Activated CD8-positive, alpha-beta memory T cell treated with anti-CD3 and anti-CD28 coated beads, Interleukin-2, amount 10 ng/mL, durations not matched to agents 7 days and 5 days (primary cell): ENCODE results near the gene EYA2. TPM values are rescaled to one million over a fixed set of nuclear protein-coding genes. Genes with fewer than 3 reads are reported as not detected.
"Not testable (repeated sequence)": the region's sequence is repeated elsewhere in the genome, so short reads cannot be mapped to it uniquely, and the experiment has no call there.

ENCODE experiments used
- ATAC-seq: fragments of 150-1000 bp; cut with Tn5 transposase; one replicate; pipeline ENCODE4 v1.10.0; 2021; ENCODE audit warnings: moderate library complexity
- CTCF ChIA-PET: fragments of 350-600 bp; sonication (Branson Sonifier 250); formaldehyde crosslinking; loops from one replicate; lab custom pipeline; 2021; ENCODE audit warnings: antibody characterized with exemption; lab: Charles Lee
- DNase-seq: peaks from one replicate; pipeline ENCODE4 v3.0.0-alpha.2; 2020
- H3K27ac Mint-ChIP-seq: one replicate; pipeline ENCODE4 v1.8.0; 2021; ENCODE audit warnings: mild to moderate bottlenecking, mixed read lengths
- H3K27me3 Mint-ChIP-seq: one replicate; pipeline ENCODE4 v1.8.0; 2021; ENCODE audit warnings: mixed read lengths
- H3K36me3 Mint-ChIP-seq: one replicate; pipeline ENCODE4 v1.8.0; 2021; ENCODE audit warnings: mild to moderate bottlenecking, mixed read lengths
- H3K4me1 Mint-ChIP-seq: one replicate; pipeline ENCODE4 v1.8.0; 2021; ENCODE audit warnings: mixed read lengths
- H3K4me3 Mint-ChIP-seq: one replicate; pipeline ENCODE4 v1.8.0; 2021; ENCODE audit warnings: mild to moderate bottlenecking, moderate library complexity, mixed read lengths
- H3K9me3 Mint-ChIP-seq: one replicate; pipeline ENCODE4 v1.8.0; 2022; ENCODE audit warnings: low read depth, mixed read lengths
- total RNA-seq, 2 experiments: library from RNA; stranded (reverse); gene quantifications; one replicate each; pipeline ENCODE4 v1.2.3, GENCODE V29; 2021

Gene EYA2
- total RNA-seq, 2 experiments from 2014 or later = not detected

DNA sequence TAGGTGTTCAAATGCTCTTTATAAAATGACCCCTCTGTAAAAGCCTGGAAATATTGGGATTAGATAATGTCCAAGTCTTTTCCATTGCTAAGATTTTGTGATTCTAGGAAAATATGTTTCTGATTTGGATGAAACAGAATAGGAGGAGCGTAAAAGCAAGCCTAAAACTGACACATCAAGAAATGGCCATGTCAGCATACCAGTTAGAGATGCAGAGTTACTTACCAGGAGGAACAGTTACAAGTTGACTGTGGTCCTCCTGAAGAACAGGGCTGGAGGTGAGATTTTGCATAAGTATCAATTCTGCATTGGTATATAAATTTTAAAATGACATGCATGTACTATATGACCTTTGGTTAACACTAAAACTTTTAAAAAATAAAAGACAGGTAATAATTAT is 35.3 kb downstream of the EYA2 start:
- Mint-ChIP-seq H3K36me3 (no peaks in the 10 kb centered on the region), H3K4me3 (no peak overlapping the region), H3K27me3 (peaks cover 13% of the 10 kb centered on the region), H3K27ac (no peak overlapping the region), H3K9me3 (no peaks in the 10 kb centered on the region), H3K4me1 (no peaks in the 10 kb centered on the region)
- DNase-seq = no peak
- no peak for ATAC-seq
- CTCF ChIA-PET = no interaction called here

DNA sequence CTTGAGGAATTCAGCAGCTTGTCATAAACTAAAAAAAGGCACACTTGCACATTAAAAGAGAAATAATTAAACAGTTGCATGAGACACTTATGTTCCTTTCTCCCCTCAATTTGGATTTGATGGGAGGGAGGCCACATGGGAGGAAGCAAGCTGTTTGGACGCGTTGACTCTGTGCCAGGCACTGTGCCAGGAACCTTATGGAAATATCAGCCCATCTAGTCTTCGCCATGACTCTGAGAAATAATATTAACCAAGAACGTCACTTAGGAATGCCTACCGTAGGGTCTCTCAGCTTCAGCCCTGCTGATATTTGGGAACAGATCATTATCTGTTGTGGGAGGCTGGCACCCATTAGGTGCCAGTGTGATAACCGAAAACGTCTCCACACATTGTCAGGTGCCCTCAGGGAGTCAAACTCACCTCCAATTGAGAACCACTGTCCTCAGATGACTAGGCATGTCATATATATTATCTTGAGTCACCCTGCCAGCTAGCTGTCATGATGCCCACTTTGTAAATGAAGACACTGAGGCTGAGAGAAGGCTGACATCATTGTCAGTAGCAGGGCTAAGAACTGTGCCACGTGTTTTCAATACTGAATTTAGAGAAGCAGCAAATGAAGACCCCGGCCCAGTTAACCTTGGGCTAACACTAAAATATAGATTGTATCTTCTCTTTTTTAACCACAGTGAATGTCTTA is 36.1 kb downstream of the EYA2 start:
- Mint-ChIP-seq H3K27me3 (peaks cover 13% of the 10 kb centered on the region), H3K4me1 (no peaks in the 10 kb centered on the region), H3K9me3 (no peaks in the 10 kb centered on the region), H3K4me3 (no peak overlapping the region), H3K27ac (no peak overlapping the region), H3K36me3 (no peaks in the 10 kb centered on the region)
- CTCF ChIA-PET = interaction anchor here (1.1 kb wide), 1 partner anchor 14 kb away, joined by 3 read pairs; no protein-coding TSS in a partner anchor
- DNase-seq (no peak), ATAC-seq (no peak)

GRCh38 chr20:46931699-46932098 is 37.1 kb downstream of the EYA2 start:
- DNase-seq = no peak
- Mint-ChIP-seq H3K9me3 (no peaks in the 10 kb centered on the region), H3K4me1 (no peaks in the 10 kb centered on the region), H3K36me3 (no peaks in the 10 kb centered on the region), H3K4me3 (no peak overlapping the region), H3K27me3 (peaks cover 13% of the 10 kb centered on the region), H3K27ac (no peak overlapping the region)
- CTCF ChIA-PET = interaction anchor here (1.1 kb wide), 1 partner anchor 15 kb away, joined by 3 read pairs; no protein-coding TSS in a partner anchor
- no peak for ATAC-seq

DNA sequence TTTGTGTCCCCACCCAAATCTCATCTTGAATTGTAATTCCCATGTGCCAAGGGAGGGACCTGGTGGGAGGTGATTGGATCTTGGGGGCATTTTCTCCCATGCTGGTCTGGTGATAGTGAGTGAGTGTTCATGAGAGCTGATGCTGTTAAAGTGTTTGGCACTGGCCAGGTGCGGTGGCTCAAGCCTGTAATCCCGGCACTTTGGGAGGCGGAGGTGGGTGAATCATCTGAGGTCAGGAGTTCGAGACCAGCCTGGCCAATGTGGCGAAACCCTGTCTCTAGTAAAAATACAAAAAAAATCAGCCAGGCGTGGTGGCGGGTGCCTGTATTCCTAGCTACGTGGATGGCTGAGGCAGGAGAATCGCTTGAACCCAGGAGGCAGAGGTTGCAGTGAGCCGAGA is 37.8 kb downstream of the EYA2 start:
- CTCF ChIA-PET, H3K9me3 Mint-ChIP-seq, ATAC-seq, H3K4me1 Mint-ChIP-seq, H3K36me3 Mint-ChIP-seq, H3K4me3 Mint-ChIP-seq, H3K27ac Mint-ChIP-seq, DNase-seq: not testable (repeated sequence)
- H3K27me3 Mint-ChIP-seq = peaks cover 16% of the 10 kb centered on the region

GRCh38 chr20:46933150-46933549 is 38.5 kb downstream of the EYA2 start:
- CTCF ChIA-PET = no interaction called here
- no peak for ATAC-seq
- H3K4me1 Mint-ChIP-seq = no peaks in the 10 kb centered on the region
- no peaks in the 10 kb centered on the region for H3K9me3 Mint-ChIP-seq
- H3K27me3 Mint-ChIP-seq = peaks cover 21% of the 10 kb centered on the region
- no peak overlapping the region for H3K27ac Mint-ChIP-seq
- no peak overlapping the region for H3K4me3 Mint-ChIP-seq
- no peaks in the 10 kb centered on the region for H3K36me3 Mint-ChIP-seq
- DNase-seq = no peak

DNA sequence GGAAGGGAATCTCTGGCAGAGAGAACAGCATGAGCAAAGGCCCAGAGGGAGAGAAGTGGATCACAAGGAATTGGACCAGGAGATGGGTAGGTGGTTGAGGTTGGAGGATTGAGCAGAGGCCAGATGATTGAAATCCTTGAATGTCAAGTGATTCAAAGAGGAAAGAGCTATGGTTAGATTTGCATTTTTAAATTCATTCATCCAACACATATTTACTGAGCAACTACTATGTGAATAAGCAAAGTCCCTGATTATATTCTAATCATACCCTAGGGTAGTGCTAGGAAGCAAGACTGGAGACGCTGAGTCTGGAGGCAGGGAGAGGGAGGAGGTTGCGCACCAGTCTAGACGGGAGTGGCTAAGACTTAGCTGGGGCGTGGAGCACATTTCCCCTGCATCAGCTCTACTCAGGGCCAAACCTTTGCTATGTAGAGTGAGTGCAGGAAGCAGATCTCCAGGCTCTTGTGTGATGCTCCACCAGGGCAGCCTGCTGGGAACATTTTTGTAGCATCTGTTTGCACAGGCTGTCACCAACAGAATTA is 40.2 kb downstream of the EYA2 start:
- no peaks in the 10 kb centered on the region for H3K36me3 Mint-ChIP-seq

GRCh38 chr20:46935394-46936017 is 40.9 kb downstream of the EYA2 start:
- H3K4me3 Mint-ChIP-seq = no peak overlapping the region
- H3K27ac Mint-ChIP-seq = no peak overlapping the region

More for the DNA sequence above, 40.2 kb downstream of the EYA2 start:
- CTCF ChIA-PET = no interaction called here
- no peaks in the 10 kb centered on the region for H3K4me1 Mint-ChIP-seq
- no peak overlapping the region for H3K4me3 Mint-ChIP-seq
- no peak for ATAC-seq
- no peak overlapping the region for H3K27ac Mint-ChIP-seq
- DNase-seq = no peak
- peaks cover 16% of the 10 kb centered on the region for H3K27me3 Mint-ChIP-seq
- H3K9me3 Mint-ChIP-seq = no peaks in the 10 kb centered on the region

GRCh38 chr20:46936415-46937156 is 41.9 kb downstream of the EYA2 start:
- Mint-ChIP-seq H3K4me1 (no peaks in the 10 kb centered on the region), H3K4me3 (no peak overlapping the region), H3K27me3 (peaks cover 10% of the 10 kb centered on the region), H3K9me3 (no peaks in the 10 kb centered on the region), H3K36me3 (no peaks in the 10 kb centered on the region), H3K27ac (no peak overlapping the region)
- DNase-seq (no peak), ATAC-seq (no peak)
- CTCF ChIA-PET = no interaction called here

More at GRCh38 chr20:46935394-46936017, 40.9 kb downstream of the EYA2 start:
- no peaks in the 10 kb centered on the region for H3K36me3 Mint-ChIP-seq
- H3K4me1 Mint-ChIP-seq = no peaks in the 10 kb centered on the region
- CTCF ChIA-PET = no interaction called here
- no peak for ATAC-seq
- DNase-seq = no peak
- H3K27me3 Mint-ChIP-seq = peaks cover 13% of the 10 kb centered on the region
- no peaks in the 10 kb centered on the region for H3K9me3 Mint-ChIP-seq

- no peak for ATAC-seq
- Mint-ChIP-seq H3K27ac (no peak overlapping the region), H3K4me3 (no peak overlapping the region), H3K36me3 (no peaks in the 10 kb centered on the region), H3K4me1 (no peaks in the 10 kb centered on the region), H3K27me3 (peaks cover 10% of the 10 kb centered on the region), H3K9me3 (no peaks in the 10 kb centered on the region)
- DNase-seq = no peak
- CTCF ChIA-PET = no interaction called here
These were observed 42.5 kb downstream of the EYA2 start for GRCh38 chr20:46937157-46937523.

DNA sequence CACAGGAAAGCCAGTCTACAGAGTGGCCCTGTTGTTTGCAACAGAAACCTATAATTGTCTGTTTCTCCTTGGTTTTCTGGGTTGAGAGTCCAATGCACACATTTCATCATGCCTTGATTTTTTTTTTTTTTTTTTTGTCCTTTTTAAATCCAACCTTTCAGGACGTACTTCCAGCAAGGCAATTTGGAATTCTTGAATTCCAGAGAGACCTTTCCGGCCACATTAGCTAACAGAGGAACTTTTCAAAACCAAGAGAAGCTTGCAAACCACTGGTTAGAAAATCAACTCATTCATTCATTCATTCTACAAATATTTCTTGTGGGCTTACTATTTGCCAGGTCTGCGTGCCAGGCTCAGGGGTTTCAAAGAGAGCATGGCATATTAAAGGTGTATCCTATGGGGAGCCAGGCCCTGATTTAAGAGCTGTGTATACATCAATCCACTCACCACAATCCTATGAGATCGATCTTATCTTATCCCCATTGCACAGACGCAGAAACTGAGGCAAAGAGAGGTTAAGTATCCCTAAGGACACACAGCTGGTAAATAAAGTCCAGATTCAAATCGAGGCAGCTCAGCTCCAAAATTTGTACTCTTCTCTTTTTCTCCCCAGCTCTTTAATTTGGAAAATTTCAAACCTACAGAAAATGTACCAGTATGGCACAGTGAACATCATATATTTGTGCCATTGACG is 43.0 kb downstream of the EYA2 start:
- DNase-seq = no peak
- H3K27me3 Mint-ChIP-seq = peaks cover 10% of the 10 kb centered on the region
- no peaks in the 10 kb centered on the region for H3K4me1 Mint-ChIP-seq
- CTCF ChIA-PET = no interaction called here
- no peak overlapping the region for H3K27ac Mint-ChIP-seq
- no peak for ATAC-seq
- H3K9me3 Mint-ChIP-seq = no peaks in the 10 kb centered on the region
- no peaks in the 10 kb centered on the region for H3K36me3 Mint-ChIP-seq
- H3K4me3 Mint-ChIP-seq = no peak overlapping the region

DNA sequence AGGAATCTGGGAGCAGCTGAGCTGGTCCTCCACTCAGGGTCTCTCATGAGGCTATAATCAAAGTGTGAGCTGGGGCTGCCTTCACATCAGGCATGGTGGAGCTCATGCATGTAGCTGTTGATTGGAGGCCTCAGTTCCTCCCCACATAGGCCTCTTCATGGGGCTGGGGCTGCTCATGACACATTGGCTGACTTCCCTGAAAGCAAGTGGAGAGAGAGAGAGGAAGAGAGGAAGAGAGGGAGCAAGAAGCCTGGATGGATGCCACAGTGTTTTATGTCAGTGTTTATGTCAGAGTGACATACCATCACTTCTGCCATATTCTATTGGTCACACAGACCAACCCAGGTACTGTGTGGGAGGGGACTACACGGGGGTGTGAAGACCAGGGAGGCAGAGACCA is 43.8 kb downstream of the EYA2 start:
- Mint-ChIP-seq H3K9me3 (no peaks in the 10 kb centered on the region), H3K4me3 (no peak overlapping the region), H3K4me1 (no peaks in the 10 kb centered on the region), H3K27ac (no peak overlapping the region), H3K36me3 (no peaks in the 10 kb centered on the region), H3K27me3 (peaks cover 10% of the 10 kb centered on the region)
- ATAC-seq (no peak), DNase-seq (no peak)
- CTCF ChIA-PET = no interaction called here

- Mint-ChIP-seq H3K9me3 (no peaks in the 10 kb centered on the region), H3K27me3 (peaks cover 10% of the 10 kb centered on the region), H3K4me1 (no peaks in the 10 kb centered on the region), H3K27ac (no peak overlapping the region), H3K4me3 (no peak overlapping the region), H3K36me3 (no peaks in the 10 kb centered on the region)
- ATAC-seq (peak; percentile 23), DNase-seq (no peak)
- CTCF ChIA-PET = no interaction called here
These were observed 44.7 kb downstream of the EYA2 start for GRCh38 chr20:46939031-46939965.
